ENCODE data around the gene PKP4.

DNA sequence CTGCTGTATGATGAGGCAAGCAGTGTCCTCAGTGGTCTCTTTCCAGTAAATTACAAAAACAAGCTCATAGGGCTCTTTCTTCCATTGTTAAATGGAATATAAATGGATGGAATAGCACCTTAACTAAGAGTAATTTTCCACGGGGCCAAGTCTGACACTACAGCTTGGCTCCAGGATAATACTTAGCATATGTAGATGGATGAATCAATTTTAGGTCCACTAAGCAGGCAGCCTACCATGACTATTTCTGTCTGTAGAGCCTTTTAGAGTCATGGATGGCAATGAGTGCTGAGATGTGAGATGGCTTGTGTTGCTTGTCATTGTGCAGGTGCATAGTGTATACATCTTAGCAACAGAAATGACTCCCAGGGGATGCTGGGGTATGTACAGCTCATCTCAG lies 125.9 kb downstream of the PKP4 start:
- TF ChIP-seq, protein P1, sequence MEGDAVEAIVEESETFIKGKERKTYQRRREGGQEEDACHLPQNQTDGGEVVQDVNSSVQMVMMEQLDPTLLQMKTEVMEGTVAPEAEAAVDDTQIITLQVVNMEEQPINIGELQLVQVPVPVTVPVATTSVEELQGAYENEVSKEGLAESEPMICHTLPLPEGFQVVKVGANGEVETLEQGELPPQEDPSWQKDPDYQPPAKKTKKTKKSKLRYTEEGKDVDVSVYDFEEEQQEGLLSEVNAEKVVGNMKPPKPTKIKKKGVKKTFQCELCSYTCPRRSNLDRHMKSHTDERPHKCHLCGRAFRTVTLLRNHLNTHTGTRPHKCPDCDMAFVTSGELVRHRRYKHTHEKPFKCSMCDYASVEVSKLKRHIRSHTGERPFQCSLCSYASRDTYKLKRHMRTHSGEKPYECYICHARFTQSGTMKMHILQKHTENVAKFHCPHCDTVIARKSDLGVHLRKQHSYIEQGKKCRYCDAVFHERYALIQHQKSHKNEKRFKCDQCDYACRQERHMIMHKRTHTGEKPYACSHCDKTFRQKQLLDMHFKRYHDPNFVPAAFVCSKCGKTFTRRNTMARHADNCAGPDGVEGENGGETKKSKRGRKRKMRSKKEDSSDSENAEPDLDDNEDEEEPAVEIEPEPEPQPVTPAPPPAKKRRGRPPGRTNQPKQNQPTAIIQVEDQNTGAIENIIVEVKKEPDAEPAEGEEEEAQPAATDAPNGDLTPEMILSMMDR (IDR thresholded peaks at IDR 0.05) = no peak
- no peak for TF ChIP-seq POLR2A (IDR thresholded peaks at IDR 0.05)
